HS-5 (cell line): ENCODE data around the gene PCMTD2.

ENCODE experiments used
- DNase-seq: peaks from one replicate; pipeline ENCODE4 v3.0.0-alpha.2; 2012; ENCODE audit warnings: low read depth

The PCMTD2 gene

DNA sequence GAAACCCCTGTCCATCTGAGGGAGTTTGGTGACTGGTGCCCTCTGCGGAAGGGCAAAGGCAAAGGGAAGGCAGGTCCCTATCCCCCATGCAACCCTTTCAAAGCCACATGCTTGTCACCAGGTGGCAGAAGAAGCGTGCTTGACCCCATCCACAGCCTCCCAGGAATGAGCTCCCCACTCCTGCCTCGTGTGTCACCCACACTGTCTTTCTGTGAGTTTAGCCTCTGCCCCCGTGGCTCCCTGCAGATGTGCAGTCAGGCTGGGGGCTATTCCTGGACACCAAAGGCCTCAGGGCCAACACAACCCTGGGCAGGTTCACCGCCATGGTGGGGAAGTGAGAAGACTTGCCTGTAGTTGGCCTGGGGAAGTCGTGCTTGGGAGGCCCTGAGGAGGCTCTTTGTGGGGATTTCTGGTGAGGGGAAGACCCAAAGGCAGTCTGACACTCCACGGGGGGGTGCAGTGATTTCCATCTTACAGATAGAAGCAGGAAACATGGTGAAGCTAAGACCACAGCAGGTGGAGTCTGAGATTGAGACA lies 16.6 kb upstream of the PCMTD2 start:
- DNase-seq: no peak

DNA sequence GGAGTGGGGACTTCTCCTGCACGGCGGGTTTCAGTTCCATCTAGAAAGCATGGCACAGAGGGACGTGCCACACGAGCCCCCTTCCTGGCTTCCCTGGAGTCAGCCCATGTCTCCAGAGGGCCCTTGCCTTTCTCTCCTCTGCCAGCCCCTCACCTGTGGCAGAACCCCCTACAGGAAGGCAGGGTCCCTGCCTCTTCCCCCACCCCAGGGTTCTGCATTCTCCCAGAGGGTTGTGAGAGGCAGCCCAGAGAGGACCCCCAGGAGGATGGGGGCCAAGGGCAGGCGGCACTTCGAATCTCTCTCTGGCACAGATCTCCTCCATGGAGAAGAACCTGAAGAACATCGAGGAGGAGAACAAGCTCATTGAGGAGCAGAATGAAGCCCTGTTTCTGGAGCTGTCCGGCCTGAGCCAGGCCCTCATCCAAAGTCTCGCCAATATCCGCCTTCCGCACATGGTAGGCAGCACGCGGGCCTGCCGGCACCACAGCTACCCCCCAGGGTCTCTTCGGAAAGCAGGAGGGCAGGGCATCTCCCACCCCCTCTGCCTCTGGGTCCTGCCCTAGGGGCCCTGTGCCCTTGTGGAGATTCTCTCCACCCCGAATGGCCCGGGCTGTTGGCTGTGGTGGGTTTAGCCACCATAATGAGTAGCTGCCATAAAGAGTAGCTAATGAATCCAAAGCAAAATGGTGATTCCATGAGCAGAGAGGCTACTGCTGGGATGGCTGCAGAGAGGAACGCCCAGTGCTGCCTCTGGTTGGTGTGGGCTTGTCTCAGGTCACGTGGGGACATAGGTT lies 15.9 kb upstream of the PCMTD2 start:
- no peak for DNase-seq

DNA sequence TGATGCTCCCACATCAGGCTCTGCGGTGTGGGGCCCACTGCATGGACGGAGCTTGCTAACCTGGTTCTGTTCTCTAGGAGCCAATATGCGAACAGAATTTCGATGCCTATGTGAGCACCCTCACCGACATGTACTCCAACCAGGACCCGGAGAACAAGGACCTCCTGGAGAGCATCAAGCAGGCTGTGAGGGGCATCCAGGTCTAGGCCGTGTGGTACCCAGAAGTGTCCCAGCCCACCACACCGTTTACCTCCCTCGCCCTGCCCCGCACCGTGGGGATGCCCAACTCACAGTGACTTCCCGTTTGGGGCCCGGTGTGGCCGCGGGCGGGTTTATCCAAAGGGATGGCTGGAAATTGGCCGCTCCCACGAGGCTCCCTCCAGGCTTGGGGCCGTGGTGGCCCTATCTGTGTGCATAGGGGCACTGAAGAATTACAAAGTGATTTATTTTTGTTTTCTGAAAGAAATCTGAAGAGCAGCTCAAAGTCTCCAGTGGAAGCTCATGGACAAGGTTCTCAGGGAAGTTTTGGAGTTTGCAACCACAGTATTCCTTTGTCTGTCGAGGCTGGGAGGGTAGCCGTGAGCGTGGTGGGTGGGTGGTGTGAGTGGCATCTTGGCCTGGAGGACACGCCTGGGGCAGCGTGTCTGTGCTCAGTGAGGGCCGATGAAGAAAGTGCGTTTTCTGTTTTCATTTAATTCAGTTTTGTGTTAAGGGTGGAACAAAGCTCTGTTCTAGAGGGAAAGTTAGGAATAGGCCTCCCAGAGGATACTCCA lies 15.1 kb upstream of the PCMTD2 start:
- no peak for DNase-seq

DNA sequence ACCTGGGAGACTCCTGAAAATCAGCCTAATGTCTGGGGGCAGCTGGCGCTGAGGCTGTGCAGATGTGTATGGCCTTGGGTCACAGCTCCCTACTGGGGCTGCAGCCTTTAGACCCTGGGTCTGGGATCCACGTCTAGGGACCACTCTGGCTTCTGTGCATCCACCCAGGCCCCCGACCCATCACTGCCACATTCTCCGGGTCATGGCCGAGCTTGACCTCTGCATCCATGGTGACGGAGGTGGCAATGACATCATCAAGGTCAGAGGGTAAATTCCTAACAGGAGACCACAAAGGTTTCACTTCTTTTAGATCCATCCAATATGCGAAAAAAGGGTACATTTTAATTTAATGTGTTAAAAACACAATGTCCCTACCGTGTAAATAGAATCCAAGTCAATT lies 14.5 kb upstream of the PCMTD2 start:
- DNase-seq: no peak

- DNase-seq: no peak
These were observed 13.3 kb upstream of the PCMTD2 start for GRCh38 chr20:64242003-64242796.

DNA sequence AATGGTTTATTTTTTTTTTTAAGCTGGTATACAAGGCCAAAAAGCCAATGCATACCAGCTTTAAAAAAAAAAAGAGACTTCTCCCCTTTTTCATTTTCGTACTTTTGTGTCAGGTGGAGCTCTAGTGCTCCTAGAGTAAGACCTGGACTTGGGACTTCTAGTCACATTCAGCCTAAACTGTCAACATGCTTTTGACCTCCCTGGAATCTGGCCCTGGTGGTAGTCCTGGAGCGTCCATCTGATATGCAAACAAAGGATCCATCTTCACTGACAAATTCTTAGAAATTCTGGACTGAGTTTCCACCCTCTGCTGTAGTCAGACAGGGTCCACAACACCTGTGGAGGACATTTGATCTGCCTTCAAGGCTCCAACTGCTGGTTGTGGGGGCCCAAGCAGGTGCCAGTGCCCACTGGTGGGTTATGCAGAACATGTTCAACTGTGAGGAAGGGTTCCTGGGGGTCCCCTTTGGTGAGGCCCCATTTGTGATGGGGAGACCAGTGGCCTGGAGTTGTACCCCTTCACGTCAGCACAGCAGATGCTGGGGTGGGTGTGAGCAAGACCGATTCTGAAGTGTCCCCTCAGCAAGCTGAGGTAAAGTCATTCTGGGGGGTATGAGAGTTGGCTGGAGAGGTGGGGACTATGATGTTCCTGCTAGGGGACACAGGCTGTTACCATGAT lies 12.6 kb upstream of the PCMTD2 start:
- DNase-seq: no peak

GRCh38 chr20:64244281-64244805 lies 11.2 kb upstream of the PCMTD2 start:
- no peak for DNase-seq

DNA sequence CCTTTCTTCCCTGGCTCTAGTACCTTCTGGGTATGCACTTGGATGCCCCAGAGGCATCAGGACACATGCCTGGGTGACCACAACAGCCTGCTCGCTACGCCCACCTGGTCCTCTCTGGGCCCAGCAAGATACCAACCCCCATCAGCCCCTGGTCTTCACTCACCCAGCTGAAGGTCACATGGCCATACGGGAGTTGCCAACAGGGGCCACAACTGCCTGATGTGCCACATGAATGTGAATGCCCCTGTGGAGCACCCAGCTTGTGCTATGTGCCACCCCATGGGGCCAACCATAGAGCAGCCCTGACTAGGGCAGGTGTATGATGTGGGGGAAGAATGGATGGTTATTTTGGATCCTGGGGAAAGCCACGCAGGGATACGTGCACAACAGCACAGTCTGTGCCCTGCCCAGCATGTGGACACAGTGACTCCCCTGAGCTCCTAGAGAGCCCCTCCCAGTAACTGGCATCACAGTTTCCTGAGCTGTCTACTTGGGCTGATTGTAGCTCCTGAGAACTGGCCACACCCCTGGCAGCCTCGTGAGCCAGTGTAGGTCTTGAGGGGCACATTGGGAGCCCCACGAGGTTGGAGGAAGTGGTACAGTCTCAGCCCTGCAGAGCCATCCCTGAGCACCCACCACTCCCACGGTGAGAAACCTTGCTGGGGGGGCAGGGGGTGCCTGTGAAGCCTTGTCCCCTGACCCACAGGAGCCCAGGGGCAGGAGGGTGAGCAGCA lies 10.5 kb upstream of the PCMTD2 start:
- DNase-seq: no peak

GRCh38 chr20:64245746-64246595 lies 9.6 kb upstream of the PCMTD2 start:
- DNase-seq: no peak

- no peak for DNase-seq
These were observed 8.8 kb upstream of the PCMTD2 start for GRCh38 chr20:64246616-64247306.

DNA sequence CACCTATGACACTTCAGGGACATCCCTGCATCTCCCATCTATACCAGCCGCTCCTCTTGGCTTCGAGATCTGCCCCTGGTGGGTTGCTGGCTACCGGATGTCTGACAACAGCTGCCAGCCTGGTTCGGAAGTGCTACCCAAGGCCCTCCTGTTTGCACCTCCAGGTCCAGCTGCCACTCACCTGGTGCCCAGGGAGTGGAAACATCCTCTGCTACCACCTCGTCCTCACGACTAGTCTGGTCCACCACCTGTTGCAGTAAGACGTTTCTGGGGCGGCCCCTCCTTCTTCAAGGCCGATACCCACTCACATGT lies 8.3 kb upstream of the PCMTD2 start:
- no peak for DNase-seq

DNA sequence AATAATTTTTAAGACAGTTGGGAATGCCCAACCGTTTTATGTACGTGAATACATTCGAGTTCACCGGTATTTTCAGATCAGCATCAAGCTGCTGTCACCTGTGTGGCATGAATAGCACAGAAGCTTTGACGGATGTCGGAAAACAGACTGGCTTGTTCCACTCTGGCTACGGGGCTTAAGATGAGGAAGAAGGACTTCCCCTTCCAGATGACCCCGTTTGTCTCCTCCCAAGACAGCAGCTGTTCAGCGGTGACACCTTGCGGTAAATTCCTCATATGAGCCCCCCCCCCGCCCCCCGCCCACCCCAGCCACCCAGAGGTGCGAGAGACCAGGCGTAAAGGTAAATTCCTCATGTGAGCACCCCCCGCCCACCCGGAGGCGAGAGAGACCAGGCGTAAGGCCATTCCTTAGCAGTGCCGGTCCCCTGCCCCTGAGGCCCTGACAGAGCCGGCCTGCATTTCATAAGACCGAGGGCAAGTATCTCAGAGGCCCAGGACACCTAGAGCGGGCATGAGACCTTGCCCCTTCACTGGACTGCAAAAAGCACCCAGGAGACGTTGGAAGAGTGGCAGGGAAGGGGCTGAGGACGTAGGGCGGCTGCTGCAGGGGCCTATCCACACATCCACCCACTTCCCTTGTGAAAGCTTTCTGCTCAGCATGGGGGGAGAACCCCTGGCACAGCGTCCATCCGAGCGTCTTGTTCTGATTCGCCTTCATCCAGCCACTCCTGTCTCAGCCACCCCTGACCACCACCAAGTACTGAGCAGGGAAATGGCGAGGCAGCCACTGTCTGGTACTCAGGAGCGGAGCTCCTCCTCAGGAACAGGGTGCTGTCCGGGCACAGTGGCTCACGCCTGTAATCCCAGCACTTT lies 7.3 kb upstream of the PCMTD2 start:
- no peak for DNase-seq

- DNase-seq: no peak
These were observed 5.5 kb upstream of the PCMTD2 start for GRCh38 chr20:64250027-64250426.

GRCh38 chr20:64253000-64253383 lies 2.6 kb upstream of the PCMTD2 start:
- no peak for DNase-seq

- no peak for DNase-seq
These were observed 2.1 kb upstream of the PCMTD2 start for GRCh38 chr20:64253443-64253842.

DNA sequence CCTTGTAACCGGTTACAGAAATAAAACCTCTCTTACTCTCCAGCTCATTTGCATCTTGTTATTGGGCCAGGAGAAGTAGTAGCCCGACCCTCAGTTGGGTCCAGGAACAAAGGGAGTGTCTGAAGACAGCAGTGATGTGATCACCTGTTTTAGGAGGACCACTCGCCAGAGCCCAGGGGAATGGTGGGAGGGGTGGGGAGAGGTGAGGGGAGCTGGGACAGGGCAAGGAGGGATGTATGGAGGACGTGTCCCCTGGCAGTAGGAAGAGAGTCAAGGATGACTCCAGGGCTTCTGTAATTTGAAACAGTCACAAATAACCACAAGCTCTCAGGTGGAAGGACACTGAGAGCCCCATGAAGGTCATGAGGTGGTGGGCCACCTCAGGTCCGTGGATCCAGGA lies 1.4 kb upstream of the PCMTD2 start:
- DNase-seq: no peak

- peak; percentile 2 for DNase-seq
These were observed 782 bp upstream of the PCMTD2 start for GRCh38 chr20:64254571-64255360.
